Kidney (tissue), 14 donors: ENCODE results near the gene SREBF1. TPM values are rescaled to one million over a fixed set of nuclear protein-coding genes. Genes with fewer than 3 reads are reported as not detected.
A peak's percentile ranks its signal among the peaks of the same experiment; 100 is the strongest.

Experiments used
- DNase-seq, 5 donors: peaks; one replicate each; pipeline ENCODE4 v3.0.0-alpha.2; 2013 to 2020
- FAIRE-seq: peaks from 2 replicates; lab custom pipeline; 2012; peaks lifted over from hg19 to GRCh38; lab: Jason Lieb, UNC
- H3K27ac ChIP-seq, 2 donors: one replicate each; pipeline ENCODE4 v1.7.0; 2013; ENCODE audit warnings: low read depth in 2 of 2, low read length in 2 of 2, inconsistent platforms in 1 of 2
- H3K27me3 ChIP-seq: one replicate; pipeline ENCODE4 v1.7.1; 2013; ENCODE audit warnings: low read length, inconsistent platforms; ENCODE audit not compliant: control insufficient read depth, insufficient read depth
- H3K36me3 ChIP-seq, 3 donors: one replicate each; pipeline versions ENCODE4 v1.7.0 to v1.7.1; 2013; ENCODE audit warnings: low read length in 3 of 3, control low read depth in 1 of 3, inconsistent platforms in 1 of 3; ENCODE audit not compliant: insufficient read depth in 3 of 3, control insufficient read depth in 2 of 3
- H3K4me1 ChIP-seq, 3 donors: one replicate each; pipeline versions ENCODE4 v1.7.0 to v1.7.1; 2013; ENCODE audit warnings: low read length in 3 of 3, inconsistent platforms in 1 of 3, low read depth in 1 of 3; ENCODE audit not compliant: control insufficient read depth in 2 of 3, insufficient read depth in 2 of 3
- H3K4me3 ChIP-seq, 3 donors: one replicate each; pipeline versions ENCODE4 v1.7.0 to v1.8.1; 2013; ENCODE audit warnings: low read length in 3 of 3, control low read depth in 1 of 3, inconsistent platforms in 1 of 3
- H3K9ac ChIP-seq, 3 donors: one replicate each; pipeline versions ENCODE4 v1.7.0 to v1.7.1; 2013; ENCODE audit warnings: low read length in 3 of 3, control low read depth in 1 of 3, inconsistent platforms in 1 of 3
- H3K9me3 ChIP-seq, 3 donors: one replicate each; pipeline versions ENCODE4 v1.7.0 to v1.7.1; 2013; ENCODE audit warnings: low read length in 3 of 3, control low read depth in 1 of 3, inconsistent platforms in 1 of 3; ENCODE audit not compliant: control insufficient read depth in 2 of 3, insufficient read depth in 1 of 3
- CTCF ChIP-seq: IDR thresholded peaks from 3 replicates; pipeline ENCODE4 v1.5.1; 2012; ENCODE audit warnings: mild to moderate bottlenecking, moderate library complexity, borderline replicate concordance; ENCODE audit not compliant: insufficient read depth; ENCODE audit errors: extremely low read depth
- intact Hi-C: fragments of 100-400 bp; cut with DNase I; formaldehyde crosslinking; loops from one replicate; pipeline ENCODE4 v1.11.1; 2022
- polyA plus RNA-seq: library from polyadenylated mRNA; stranded (reverse); fragments of 350-450 nt; fragmentation: Illumina TruSeq; extraction: RNeasy Lipid Tissue Mini Kit (QIAGEN cat#74804); gene quantifications from one replicate; pipeline ENCODE4 v1.2.3, GENCODE V29; 2014; ENCODE audit warnings: low read depth, low replicate concordance; ENCODE audit not compliant: insufficient read depth
- total RNA-seq: library from RNA; stranded (reverse); fragmentation: NEBNext Ultra II Directional; extraction: Animal tissue kit (Norgen Biotek cat#: 25700); gene quantifications from one replicate; pipeline ENCODE4 v1.2.1, GENCODE V29; 2021
- donor health status: control.
- donor health status: control.
- donor health status: control.
- donor health status: control.
- donor health status: control.
- donor health status: DM: yes; HTN: yes; CAD: no.
- donor health status: Normal renal cell carcinoma (clear cell type).

Gene SREBF1
- total and polyA plus RNA-seq, 2 donors from 2014 or later, result 37.6 to 48.3 TPM

DNA sequence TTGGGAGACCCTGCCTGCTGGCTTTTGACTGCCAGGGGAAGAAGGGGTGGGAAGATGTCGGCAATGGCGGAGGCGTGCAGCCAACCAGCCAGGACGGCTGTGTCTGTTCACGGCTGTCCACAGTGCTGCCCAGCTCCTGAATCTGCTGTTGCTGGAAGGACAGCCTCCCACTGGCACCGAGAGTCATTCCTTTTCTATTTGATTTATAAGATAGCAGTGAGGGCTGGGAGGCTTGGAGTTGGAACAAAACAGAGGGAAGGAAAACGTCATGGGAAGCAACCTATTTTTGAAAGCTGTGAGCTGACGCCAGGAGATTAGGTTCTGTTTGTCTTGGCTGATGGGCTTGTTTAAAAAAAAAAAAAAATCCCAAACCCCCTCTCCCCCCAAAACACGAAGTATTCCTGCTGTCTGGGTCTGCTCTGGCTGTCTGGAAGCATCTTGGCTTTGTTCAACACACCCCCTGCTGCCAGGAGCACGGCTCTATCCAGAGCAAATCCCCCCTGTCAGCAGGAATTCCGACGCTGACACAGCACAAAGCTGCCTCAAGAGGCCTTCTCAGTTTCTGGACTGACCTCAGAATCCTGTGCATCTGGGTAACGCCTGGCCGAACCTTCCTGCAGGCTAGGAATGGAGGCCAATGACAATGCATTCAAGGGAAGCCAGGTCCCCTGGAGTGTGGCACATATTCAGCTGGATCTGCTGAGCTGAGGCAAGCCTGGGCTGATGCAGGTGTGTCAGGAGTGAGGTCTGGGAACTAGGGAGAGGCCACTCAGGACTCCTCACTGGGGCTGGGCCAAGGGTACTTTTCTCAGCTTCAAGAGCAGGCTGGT is 41.0 kb upstream of the SREBF1 start:
- TF ChIP-seq CTCF, result no peak
- intact Hi-C loops, result no loop called here
- H3K4me1 ChIP-seq, result peaks cover 6 to 24% (median 22%) of the 10 kb centered on the region in 3 donors
- H3K27me3 ChIP-seq, result no peaks in the 10 kb centered on the region
- peak; percentile 85 to 95 (median 89) for DNase-seq
- peak overlapping the region in 1 of 3 donors; percentile 6 for H3K4me3 ChIP-seq
- H3K36me3 ChIP-seq, result peaks cover 0 to 42% (median 27%) of the 10 kb centered on the region in 3 donors
- FAIRE-seq, result no peak
- H3K9ac ChIP-seq, result peak overlapping the region in 1 of 3 donors; percentile 42
- H3K27ac ChIP-seq, result peak overlapping the region; percentile 64 to 89
- no peaks in the 10 kb centered on the region for H3K9me3 ChIP-seq

GRCh38 chr17:17876959-17877528 is 40.3 kb upstream of the SREBF1 start:
- peak overlapping the region; percentile 64 to 89 for H3K27ac ChIP-seq
- no peaks in the 10 kb centered on the region for H3K27me3 ChIP-seq
- TF ChIP-seq CTCF, result no peak
- intact Hi-C loops, result no loop called here
- no peaks in the 10 kb centered on the region for H3K9me3 ChIP-seq
- peaks cover 0 to 36% (median 21%) of the 10 kb centered on the region in 3 donors for H3K36me3 ChIP-seq
- H3K4me3 ChIP-seq, result peak overlapping the region in 1 of 3 donors; percentile 6
- FAIRE-seq, result no peak
- peak in 1 of 5 donors; percentile 87 for DNase-seq
- H3K9ac ChIP-seq, result peak overlapping the region in 1 of 3 donors; percentile 42
- H3K4me1 ChIP-seq, result peaks cover 6 to 24% (median 22%) of the 10 kb centered on the region in 3 donors

DNA sequence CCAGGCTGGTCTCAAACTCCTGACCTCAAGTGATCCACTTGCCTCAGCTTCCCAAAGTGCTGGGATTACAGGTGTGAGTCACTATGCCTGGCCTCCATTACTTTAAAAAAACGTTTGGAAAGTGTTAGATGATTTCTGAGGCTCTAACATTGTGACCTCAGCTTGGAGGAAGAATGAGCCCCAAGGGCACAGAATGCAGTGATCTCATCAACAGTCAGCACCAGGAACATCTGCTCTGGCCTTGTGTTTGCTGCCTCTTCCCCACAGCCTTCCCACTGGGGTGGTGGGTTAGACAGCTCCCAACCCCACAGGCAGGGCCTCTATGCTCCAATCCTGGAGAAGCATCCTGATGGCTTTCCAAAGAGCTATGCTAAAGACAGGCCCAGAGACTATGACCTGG is 37.7 kb upstream of the SREBF1 start:
- Histone ChIP-seq H3K36me3 (peaks cover 0 to 33% (median 17%) of the 10 kb centered on the region in 3 donors), H3K9me3 (no peaks in the 10 kb centered on the region), H3K27me3 (no peaks in the 10 kb centered on the region), H3K27ac (no peak overlapping the region), H3K9ac (no peak overlapping the region), H3K4me1 (peaks cover 6 to 24% (median 22%) of the 10 kb centered on the region in 3 donors), H3K4me3 (no peak overlapping the region)
- FAIRE-seq (no peak), DNase-seq (no peak)
- intact Hi-C loops, result no loop called here
- no peak for TF ChIP-seq CTCF
